ENCODE data around the gene SRRM4. TPM values are rescaled to one million over a fixed set of nuclear protein-coding genes. Genes with fewer than 3 reads are reported as not detected.

Gene SRRM4
- total RNA-seq, 1 experiment from 2014 or later = 0.96 TPM

GRCh38 chr12:119068129-119068856, 87.0 kb downstream of the SRRM4 start (continued):
- TF ChIP-seq, protein P1, sequence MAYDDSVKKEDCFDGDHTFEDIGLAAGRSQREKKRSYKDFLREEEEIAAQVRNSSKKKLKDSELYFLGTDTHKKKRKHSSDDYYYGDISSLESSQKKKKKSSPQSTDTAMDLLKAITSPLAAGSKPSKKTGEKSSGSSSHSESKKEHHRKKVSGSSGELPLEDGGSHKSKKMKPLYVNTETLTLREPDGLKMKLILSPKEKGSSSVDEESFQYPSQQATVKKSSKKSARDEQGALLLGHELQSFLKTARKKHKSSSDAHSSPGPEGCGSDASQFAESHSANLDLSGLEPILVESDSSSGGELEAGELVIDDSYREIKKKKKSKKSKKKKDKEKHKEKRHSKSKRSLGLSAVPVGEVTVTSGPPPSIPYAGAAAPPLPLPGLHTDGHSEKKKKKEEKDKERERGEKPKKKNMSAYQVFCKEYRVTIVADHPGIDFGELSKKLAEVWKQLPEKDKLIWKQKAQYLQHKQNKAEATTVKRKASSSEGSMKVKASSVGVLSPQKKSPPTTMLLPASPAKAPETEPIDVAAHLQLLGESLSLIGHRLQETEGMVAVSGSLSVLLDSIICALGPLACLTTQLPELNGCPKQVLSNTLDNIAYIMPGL (CRISPR knock-in tag; IDR thresholded peaks at IDR 0.05) = no peak
- TF ChIP-seq ATF6 (CRISPR knock-in tag; IDR thresholded peaks at IDR 0.05) (no peak), ELF4 (CRISPR knock-in tag; IDR thresholded peaks at IDR 0.05; ENCODE audit: low read depth) (no peak)

DNA sequence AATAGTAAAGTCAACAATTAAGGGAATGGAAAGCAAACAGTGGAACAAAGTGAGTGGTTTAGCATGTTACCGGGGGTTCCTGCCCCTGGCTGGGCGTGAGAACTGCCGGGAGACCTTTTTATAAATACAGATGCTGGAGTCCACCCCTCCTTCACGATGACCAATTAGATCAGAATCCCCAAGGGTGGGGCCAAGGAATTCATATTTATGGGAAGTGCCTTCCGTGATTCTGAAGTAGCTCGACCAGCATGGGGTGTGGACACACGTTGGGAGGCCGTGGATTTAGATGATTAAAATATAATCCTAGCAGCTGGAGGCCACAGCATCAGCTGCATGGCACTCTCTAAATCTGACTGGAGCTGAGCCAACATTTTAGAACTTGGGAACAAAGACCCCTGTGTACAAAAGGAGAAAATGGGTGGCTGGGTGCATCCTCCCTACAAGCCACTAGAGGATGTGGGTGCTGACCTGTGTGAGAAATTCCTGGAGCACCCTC, 87.9 kb downstream of the SRRM4 start:
- CTCF ChIA-PET = interaction anchor here (2.3 kb wide), 1 partner anchor 32 kb away, joined by 12 read pairs; no protein-coding TSS in a partner anchor
- DNase-seq (ENCODE audit: low spot score) (no peak), ATAC-seq (peak; percentile 36; the same call in 1 of the 2 replicates)
- POLR2A ChIA-PET = no interaction called here
- TF ChIP-seq EMX1 (CRISPR knock-in tag; IDR thresholded peaks at IDR 0.05) (no peak), ZNF263 (CRISPR knock-in tag; IDR thresholded peaks at IDR 0.05; ENCODE audit: low read depth) (no peak), ZNF281 (CRISPR knock-in tag; IDR thresholded peaks at IDR 0.05) (no peak)
- TF ChIP-seq, protein P2, sequence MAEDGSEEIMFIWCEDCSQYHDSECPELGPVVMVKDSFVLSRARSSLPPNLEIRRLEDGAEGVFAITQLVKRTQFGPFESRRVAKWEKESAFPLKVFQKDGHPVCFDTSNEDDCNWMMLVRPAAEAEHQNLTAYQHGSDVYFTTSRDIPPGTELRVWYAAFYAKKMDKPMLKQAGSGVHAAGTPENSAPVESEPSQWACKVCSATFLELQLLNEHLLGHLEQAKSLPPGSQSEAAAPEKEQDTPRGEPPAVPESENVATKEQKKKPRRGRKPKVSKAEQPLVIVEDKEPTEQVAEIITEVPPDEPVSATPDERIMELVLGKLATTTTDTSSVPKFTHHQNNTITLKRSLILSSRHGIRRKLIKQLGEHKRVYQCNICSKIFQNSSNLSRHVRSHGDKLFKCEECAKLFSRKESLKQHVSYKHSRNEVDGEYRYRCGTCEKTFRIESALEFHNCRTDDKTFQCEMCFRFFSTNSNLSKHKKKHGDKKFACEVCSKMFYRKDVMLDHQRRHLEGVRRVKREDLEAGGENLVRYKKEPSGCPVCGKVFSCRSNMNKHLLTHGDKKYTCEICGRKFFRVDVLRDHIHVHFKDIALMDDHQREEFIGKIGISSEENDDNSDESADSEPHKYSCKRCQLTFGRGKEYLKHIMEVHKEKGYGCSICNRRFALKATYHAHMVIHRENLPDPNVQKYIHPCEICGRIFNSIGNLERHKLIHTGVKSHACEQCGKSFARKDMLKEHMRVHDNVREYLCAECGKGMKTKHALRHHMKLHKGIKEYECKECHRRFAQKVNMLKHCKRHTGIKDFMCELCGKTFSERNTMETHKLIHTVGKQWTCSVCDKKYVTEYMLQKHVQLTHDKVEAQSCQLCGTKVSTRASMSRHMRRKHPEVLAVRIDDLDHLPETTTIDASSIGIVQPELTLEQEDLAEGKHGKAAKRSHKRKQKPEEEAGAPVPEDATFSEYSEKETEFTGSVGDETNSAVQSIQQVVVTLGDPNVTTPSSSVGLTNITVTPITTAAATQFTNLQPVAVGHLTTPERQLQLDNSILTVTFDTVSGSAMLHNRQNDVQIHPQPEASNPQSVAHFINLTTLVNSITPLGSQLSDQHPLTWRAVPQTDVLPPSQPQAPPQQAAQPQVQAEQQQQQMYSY (CRISPR knock-in tag; IDR thresholded peaks at IDR 0.05) = no peak
- Mint-ChIP-seq H3K36me3 (no peaks in the 10 kb centered on the region), H3K27me3 (ENCODE audit: low read depth) (peaks cover 25% of the 10 kb centered on the region), H3K27ac (no peak overlapping the region), H3K4me3 (no peak overlapping the region), H3K4me1 (peaks cover 23% of the 10 kb centered on the region), H3K9me3 (no peaks in the 10 kb centered on the region)

- POLR2A ChIA-PET = no interaction called here
- peaks cover 23% of the 10 kb centered on the region for H3K4me1 Mint-ChIP-seq
- CTCF ChIA-PET = no interaction called here
- ATAC-seq (no peak), DNase-seq (ENCODE audit: low spot score) (no peak)
- no peaks in the 10 kb centered on the region for H3K36me3 Mint-ChIP-seq
- no peak overlapping the region for H3K4me3 Mint-ChIP-seq
- H3K27me3 Mint-ChIP-seq (ENCODE audit: low read depth) = peaks cover 25% of the 10 kb centered on the region
- H3K27ac Mint-ChIP-seq = no peak overlapping the region
- TF ChIP-seq JUN (CRISPR knock-in tag; IDR thresholded peaks at IDR 0.05) = no peak
- no peak for TF ChIP-seq ZNF416 (CRISPR knock-in tag; IDR thresholded peaks at IDR 0.05)
- TF ChIP-seq NR1H2 (CRISPR knock-in tag; IDR thresholded peaks at IDR 0.05) = no peak
- no peak for TF ChIP-seq SMAD4 (CRISPR knock-in tag; IDR thresholded peaks at IDR 0.05)
- H3K9me3 Mint-ChIP-seq = no peaks in the 10 kb centered on the region
Measured at GRCh38 chr12:119071176-119071575, 89.8 kb downstream of the SRRM4 start.

Measured in WTC11 (cell line).